GM12878 (cell line): ENCODE results near the gene METTL9.

Experiments used
- CTCF ChIP-seq, 3 experiments: IDR thresholded peaks in 2 of 3; conservative IDR thresholded peaks in 1 of 3; 2 replicates each; pipeline ENCODE4 v1.5.1; 2011; ENCODE audit warnings: low read depth in 3 of 3, low read length in 3 of 3, mild to moderate bottlenecking in 3 of 3, control low read depth in 2 of 3, moderate library complexity in 2 of 3, inconsistent platforms in 1 of 3, mixed read lengths in 1 of 3; ENCODE audit not compliant: control insufficient read depth in 2 of 3, insufficient read depth in 1 of 3; ENCODE audit errors: extremely low read depth in 1 of 3
- MAX ChIP-seq: IDR thresholded peaks from 2 replicates; pipeline ENCODE4 v1.6.1; 2012; ENCODE audit warnings: low read depth, low read length, improper control_type of control experiment
- NFYB ChIP-seq: IDR thresholded peaks from 2 replicates; pipeline ENCODE4 v1.6.1; 2011; ENCODE audit warnings: low read depth, mild to moderate bottlenecking, low read length, improper control_type of control experiment, moderate library complexity; ENCODE audit not compliant: insufficient read depth
- POLR2A ChIP-seq: IDR thresholded peaks from 2 replicates; pipeline ENCODE4 v1.6.1; 2011; ENCODE audit warnings: low read depth, mild to moderate bottlenecking, low read length
- RBBP5 ChIP-seq: fragments of 200-600 bp; sonication (generic); conservative IDR thresholded peaks from 2 replicates; pipeline ENCODE4 v1.6.1; 2016
- REST ChIP-seq: IDR thresholded peaks from 2 replicates; pipeline ENCODE4 v1.6.1; 2012; ENCODE audit warnings: mild to moderate bottlenecking, low read depth, low read length
- YY1 ChIP-seq: IDR thresholded peaks from 2 replicates; pipeline ENCODE4 v1.6.1; 2011; ENCODE audit warnings: low read depth, mild to moderate bottlenecking, low read length

GRCh38 chr16:21704266-21704665, 104.9 kb downstream of the METTL9 start:
- TF ChIP-seq POLR2A = no peak
- TF ChIP-seq MAX = no peak
- no peak for TF ChIP-seq YY1
- no peak for TF ChIP-seq REST
- TF ChIP-seq CTCF (IDR thresholded peaks at IDR 0.05 in 2 of 3, conservative IDR thresholded peaks at IDR 0.05 in 1 of 3; ENCODE audit: control insufficient read depth in 2 of 3, extremely low read depth in 1 of 3, insufficient read depth in 1 of 3, low read depth in 3 of 3, low read length in 3 of 3) = no peak
- no peak for TF ChIP-seq NFYB
- TF ChIP-seq RBBP5 = no peak
